H7 (cell line): ENCODE data around the gene ROR1. TPM values are rescaled to one million over a fixed set of nuclear protein-coding genes. Genes with fewer than 3 reads are reported as not detected.

Experiments used
- DNase-seq: peaks from one replicate; pipeline ENCODE4 v3.0.0; 2012
- H3K27me3 ChIP-seq: 2 replicates; pipeline ENCODE4 v1.6.0; 2011; ENCODE audit warnings: mild to moderate bottlenecking, low read length; ENCODE audit not compliant: control insufficient read depth, insufficient read depth
- H3K36me3 ChIP-seq: replicated peaks from 2 replicates; pipeline ENCODE4 v1.5.1; 2011; ENCODE audit warnings: low read length; ENCODE audit not compliant: control insufficient read depth, insufficient read depth
- H3K4me3 ChIP-seq: 2 replicates; pipeline ENCODE4 v1.5.1; 2011; ENCODE audit warnings: low read depth, mild to moderate bottlenecking, control low read depth, low read length, moderate library complexity; ENCODE audit not compliant: insufficient read depth
- total RNA-seq: library from RNA; depleted of rRNA; stranded (reverse); fragments of >200 nt; shearing (Covaris generic); gene quantifications from 2 replicates; pipeline ENCODE4 v1.2.3, GENCODE V29; 2014

ROR1 gene
- total RNA-seq, 1 experiment from 2014 or later, result 63.4 TPM

DNA sequence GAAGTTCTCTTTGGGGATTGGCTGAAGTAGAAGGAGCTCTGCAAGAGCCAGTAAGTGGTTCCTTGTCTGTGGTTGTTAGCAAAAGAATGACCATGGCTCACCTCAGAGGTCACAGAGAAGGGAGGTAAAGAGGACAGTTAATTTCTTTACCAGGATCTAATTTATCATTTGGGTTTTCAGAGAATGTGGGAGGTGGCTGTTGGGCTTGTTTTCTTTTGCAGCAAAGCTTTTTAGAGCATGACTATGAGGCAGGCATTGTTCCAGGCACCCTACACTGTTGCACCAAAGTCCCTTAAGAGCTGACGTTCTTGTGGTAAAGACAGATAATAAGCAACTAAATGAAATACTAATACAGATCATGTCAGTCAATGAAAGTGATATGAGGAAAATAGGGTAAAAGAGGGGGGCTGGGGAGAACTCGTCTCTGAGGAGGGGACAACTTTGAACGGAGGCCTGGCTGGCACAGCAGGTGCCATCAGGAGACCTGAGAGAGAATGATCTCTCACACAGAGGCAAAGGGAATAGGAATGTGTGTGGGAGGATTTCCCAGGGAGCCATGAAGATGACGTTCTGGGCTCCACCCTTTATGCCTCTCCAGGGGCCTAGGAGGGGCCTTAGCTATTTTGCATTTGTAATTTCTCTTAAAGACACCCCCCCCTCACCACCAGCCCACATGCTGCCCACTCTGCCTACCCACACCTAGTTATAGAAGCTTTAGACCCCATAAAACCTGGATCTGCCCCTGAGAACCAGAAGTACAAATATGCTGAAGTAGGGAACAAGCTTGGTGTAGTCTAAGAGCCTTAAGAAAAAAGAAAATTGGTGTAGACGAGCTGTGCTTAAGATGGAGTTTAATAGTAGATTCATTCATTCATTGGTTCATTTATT is 177.5 kb downstream of the ROR1 start:
- DNase-seq, result no peak
- no peaks in the 10 kb centered on the region for H3K36me3 ChIP-seq
- H3K4me3 ChIP-seq, result no peak overlapping the region
- no peaks in the 10 kb centered on the region for H3K27me3 ChIP-seq

DNA sequence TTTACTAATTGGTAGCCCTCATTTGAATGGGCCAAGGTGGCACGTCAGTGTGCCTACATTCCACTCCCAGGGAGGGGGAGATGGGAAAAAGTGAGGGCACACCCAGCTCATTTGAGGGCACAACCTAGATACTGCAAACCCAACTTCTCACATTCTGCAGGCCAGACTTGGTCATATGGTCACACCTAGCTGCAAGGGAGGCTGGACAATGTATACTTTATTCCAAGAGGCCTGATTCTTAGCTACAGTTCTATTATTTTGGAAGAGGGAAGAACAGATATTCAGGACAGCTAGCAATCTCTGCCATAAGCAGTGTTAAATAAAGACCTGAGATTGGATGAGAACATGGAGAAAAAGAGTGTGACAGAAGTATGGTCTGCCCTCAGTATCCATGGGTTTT is 180.4 kb downstream of the ROR1 start:
- no peaks in the 10 kb centered on the region for H3K36me3 ChIP-seq
- no peak overlapping the region for H3K4me3 ChIP-seq
- no peaks in the 10 kb centered on the region for H3K27me3 ChIP-seq
- no peak for DNase-seq

DNA sequence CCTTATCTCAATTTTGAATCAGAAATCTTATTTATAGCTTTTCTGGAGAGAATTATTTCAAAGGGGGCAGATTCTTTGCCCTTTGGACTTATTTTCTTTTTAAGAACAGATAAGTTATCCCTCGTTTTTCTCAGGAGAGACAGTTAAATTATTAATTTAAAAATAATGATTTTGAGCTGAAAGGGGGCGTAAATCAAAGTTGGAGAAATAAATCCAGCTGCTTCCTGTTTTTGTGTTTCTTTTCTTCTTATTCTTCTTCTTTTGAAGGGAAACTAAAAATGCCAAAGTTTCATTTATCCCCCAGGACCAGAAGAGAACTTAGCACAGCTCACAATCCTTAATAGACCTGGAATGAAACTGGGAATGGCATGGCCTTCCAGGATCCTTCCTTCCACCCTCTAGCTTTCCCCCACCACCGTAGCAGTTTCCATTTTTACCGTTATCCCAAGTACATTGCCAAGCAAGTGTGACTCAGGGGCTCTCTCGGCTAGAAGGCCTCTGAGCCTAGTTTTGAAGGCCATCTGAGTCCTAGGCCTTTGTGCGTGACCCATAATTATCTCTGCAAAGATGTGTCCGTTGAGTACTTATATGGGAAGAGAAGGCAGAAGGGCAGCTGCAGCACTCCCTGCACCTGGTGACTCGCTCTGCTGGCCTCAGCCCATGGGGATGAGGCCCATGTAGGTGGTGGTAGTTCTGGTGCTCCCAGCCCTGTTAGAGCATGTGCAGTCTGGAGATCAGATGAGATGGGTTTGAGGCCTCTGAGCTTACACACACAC is 181.7 kb downstream of the ROR1 start:
- no peak for DNase-seq
- no peak overlapping the region for H3K4me3 ChIP-seq
- no peaks in the 10 kb centered on the region for H3K27me3 ChIP-seq
- H3K36me3 ChIP-seq, result no peaks in the 10 kb centered on the region

DNA sequence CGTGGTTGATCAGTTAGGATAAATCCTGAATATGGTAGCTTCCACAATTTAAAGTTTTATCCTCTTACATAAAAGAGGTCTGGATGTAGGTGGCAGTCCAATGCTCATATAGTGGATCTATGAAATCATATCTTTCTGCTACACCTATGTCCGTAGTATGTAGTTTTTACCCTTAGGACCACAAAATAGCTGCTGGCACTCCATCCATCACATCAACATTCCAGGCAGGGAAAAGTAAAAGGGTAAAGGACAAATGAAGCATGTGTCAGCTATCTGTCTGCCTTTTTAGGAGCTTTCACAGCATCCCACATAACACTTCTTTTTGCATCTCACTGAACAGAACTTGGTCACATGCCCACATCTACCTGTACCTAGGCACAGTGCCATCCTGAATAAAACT is 184.7 kb downstream of the ROR1 start:
- no peaks in the 10 kb centered on the region for H3K27me3 ChIP-seq
- no peaks in the 10 kb centered on the region for H3K36me3 ChIP-seq
- no peak overlapping the region for H3K4me3 ChIP-seq
- no peak for DNase-seq

DNA sequence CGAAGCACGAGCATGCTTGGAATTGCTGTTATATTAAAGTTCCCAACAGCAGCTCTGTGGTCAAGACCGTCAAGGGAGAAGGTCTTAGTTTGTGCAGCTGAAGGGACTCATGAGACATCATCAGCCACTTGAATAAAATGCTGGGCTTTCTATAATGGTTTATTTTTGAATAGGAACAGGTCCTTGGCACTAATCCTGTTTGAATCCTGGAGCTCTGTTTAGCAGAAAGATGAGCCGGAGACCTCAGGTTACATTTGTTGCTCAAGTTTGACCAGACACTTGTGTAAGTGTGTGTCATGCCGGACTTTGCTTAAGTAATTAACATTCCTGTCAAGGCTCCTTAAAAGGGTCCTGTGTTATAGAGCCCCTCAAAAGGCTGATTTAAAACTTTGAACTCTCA is 186.5 kb downstream of the ROR1 start:
- no peak overlapping the region for H3K4me3 ChIP-seq
- H3K27me3 ChIP-seq, result no peaks in the 10 kb centered on the region
- no peak for DNase-seq
- H3K36me3 ChIP-seq, result no peaks in the 10 kb centered on the region

DNA sequence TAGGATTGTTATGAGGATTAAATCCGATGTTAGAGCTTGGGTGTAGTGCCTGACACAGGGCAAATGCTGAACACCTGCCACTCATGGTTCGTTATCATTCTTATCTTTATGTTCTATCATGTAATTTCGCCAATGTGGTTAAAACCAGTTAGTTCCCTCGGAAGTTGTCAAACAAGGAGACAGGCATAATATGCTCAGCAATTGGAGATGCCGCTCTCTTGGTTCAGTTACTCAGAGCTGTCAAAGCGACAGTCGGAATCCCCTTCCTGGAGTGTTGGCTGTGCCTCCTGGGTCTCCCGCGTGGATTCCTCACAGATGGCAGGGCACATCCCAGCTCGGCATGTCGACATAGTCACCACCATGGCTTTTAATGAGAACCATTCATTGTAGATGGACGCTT is 192.2 kb downstream of the ROR1 start:
- H3K27me3 ChIP-seq, result no peaks in the 10 kb centered on the region
- H3K36me3 ChIP-seq, result no peaks in the 10 kb centered on the region
- H3K4me3 ChIP-seq, result no peak overlapping the region
- DNase-seq, result no peak

DNA sequence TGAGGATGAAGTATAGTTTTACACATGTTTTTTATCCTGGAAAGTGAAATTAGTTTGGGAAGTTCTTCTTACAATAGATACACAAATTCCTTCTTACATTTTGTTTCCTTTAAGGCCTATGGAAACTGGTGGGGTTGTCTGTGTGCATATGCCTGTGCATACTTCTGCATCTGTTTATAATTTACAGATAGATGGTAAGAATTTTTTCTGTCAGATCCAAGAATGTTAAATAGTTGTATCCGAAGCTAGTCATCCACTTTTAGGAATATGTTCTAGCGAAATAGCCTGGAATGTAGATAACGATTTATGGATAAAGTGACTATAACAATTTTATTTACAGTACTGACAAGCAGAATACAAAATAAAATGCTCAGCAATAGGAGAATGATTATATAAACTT is 194.1 kb downstream of the ROR1 start:
- H3K27me3 ChIP-seq, result no peaks in the 10 kb centered on the region
- H3K4me3 ChIP-seq, result no peak overlapping the region
- DNase-seq, result no peak
- H3K36me3 ChIP-seq, result no peaks in the 10 kb centered on the region

DNA sequence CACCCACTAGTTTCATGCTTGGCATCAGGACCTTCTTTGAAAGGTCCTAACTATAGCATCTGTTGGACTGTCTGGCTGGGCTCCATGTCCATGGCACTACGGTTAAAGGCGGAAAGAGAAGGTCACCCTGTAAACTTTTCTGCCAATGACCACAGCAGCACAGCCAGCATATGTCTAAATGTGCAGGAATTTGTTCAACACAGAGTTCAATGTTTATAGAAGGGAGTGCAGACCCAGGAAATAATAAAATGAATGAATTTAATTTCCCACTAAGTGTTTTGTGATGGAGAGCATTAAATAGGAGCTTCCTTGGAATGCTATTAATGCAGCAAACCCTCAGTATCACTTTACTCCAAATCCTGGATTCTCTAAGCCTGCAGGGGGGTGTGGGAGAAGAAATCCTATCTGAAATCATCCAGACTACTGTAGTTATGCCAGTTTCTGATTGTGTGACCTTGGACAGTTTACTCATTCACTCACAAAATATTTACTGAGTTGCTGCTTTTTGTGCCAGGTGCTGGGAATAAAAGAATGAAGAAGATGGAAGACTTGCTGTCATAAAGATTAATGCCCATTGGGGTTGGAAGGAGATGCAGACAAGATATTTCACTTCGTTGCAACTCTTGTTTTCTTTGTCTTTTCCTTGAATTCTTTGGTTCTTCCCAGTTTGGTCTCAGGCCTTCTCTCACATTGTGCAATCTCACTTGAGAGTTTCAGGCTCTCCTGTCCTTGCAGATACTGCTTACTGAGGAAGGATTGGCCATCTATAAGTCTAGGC is 195.0 kb downstream of the ROR1 start:
- H3K36me3 ChIP-seq, result no peaks in the 10 kb centered on the region
- DNase-seq, result no peak
- H3K27me3 ChIP-seq, result no peaks in the 10 kb centered on the region
- no peak overlapping the region for H3K4me3 ChIP-seq

DNA sequence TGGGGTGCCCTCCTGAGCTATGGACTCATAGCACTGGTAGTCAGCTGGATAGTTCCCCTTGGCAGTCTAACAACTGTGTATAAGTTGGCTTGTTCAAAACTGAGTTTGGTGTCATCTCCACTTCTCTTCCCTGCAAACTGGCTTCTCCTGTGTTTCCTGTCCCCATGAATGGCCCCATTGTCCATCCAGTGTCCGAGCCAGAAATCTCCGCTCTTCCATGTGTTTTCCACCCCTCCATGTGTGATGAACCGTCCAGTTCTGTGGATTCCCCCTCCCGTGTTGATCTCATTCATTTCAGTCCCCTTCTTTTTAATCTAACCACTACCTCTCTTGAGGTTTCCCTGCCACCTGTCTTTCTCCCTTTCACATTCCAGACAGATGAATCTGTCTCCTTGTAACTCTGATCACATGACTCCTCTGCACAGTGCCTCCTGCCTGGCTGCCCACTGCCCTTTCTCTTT is 195.7 kb downstream of the ROR1 start:
- no peak for DNase-seq

DNA sequence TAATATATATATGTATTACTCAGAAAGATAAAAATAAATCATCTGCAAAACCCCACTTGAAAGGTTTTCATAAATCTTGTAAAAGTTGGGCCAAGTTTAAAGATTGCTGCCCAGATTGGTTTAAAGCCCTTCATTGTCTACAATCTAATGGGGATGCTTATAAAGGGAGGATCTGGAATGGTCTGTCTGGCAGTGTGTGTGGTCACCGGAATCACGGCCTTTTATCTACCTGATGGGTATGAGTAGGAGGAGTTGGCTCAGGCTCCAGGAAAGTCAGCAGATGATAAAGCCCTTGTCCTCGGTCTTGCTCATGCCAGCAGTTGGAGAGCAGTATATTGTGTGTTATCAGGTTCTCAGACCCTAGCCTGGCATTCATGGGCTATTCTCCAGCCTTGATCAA is 197.7 kb downstream of the ROR1 start:
- H3K36me3 ChIP-seq, result no peaks in the 10 kb centered on the region
- DNase-seq, result no peak
- H3K4me3 ChIP-seq, result no peak overlapping the region
- H3K27me3 ChIP-seq, result no peaks in the 10 kb centered on the region

More for the DNA sequence above, 195.7 kb downstream of the ROR1 start:
- Histone ChIP-seq H3K27me3 (no peaks in the 10 kb centered on the region), H3K4me3 (no peak overlapping the region), H3K36me3 (no peaks in the 10 kb centered on the region)

DNA sequence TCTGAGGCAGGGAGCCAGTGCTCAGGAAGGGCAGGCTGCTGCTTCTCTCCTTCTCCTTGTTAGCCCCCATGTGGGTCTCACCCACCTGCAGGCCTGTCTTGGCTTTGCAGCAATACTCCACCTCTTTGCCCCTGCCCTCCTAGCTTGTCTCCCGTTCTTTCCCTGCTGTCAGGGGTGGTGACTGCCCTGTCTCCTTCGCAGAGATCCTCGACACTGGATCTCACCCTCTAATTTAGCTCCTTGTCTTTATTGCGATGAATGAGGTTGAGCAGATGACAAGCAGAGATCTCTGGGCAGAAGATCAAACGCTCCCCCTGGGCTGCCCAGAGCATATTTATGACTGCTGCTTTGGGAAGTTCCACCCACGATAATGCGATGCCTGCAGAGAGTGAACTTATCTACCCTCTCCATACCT is 199.2 kb downstream of the ROR1 start:
- Histone ChIP-seq H3K27me3 (no peaks in the 10 kb centered on the region), H3K36me3 (no peaks in the 10 kb centered on the region), H3K4me3 (no peak overlapping the region)
- DNase-seq, result peak; percentile 11

DNA sequence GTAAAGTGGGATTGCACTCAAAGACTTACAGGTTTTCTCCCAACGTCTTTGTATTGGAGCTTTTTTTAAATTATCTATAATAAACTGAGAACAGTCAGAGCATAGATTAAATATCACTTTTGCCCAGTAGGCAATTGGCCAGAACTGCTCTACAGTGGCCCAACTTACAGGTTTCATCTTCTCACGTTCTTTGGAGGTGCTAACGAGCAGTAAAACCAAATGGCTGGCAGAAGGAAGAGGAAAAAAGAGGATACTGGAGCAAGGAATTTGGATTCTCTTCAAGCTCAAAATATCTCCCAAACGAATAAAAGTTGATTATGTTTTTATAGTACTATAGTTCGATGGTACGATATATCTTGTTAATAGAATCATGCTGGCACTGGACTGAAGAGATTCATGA is 201.1 kb downstream of the ROR1 start:
- Histone ChIP-seq H3K36me3 (no peaks in the 10 kb centered on the region), H3K4me3 (no peak overlapping the region), H3K27me3 (no peaks in the 10 kb centered on the region)
- no peak for DNase-seq

DNA sequence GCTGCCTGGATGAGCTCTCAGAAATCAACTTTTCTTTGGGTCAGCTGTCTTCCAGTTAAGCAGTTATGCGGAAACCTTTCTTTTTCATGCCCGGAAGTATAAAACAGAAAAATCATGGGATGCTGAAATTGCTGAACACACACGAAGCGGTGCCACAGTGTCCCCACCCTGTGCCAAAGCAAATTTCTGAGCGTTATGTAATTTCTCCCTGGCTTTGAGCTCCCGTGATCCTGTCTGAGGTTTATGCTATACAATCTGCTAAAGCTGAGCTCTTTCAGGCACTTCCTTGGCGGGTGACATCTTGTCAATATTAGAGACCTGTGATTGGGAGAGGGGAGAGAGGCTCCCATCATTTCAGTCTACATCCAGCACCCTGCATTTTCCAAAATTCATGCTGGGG is 201.7 kb downstream of the ROR1 start:
- Histone ChIP-seq H3K4me3 (no peak overlapping the region), H3K27me3 (no peaks in the 10 kb centered on the region), H3K36me3 (no peaks in the 10 kb centered on the region)
- no peak for DNase-seq

DNA sequence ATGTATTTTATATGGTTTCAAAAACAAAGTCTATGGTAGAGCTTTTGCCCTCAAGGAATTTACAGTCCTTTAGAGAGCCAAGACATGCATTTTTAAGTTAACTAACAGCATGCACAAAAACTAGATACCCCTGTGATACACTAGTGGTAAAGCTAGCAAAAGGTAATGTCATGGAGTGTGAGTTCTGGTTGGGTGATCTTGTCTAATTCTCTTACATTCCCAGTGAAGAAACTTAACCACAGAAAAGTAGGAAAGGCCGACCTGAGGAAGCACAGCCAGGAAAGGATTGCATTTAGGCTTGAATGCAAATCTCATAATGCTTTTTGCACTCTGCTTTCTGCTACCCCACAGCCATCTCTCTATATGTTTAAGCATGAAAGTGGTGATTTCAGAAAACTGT is 202.2 kb downstream of the ROR1 start:
- H3K27me3 ChIP-seq, result no peaks in the 10 kb centered on the region
- no peak overlapping the region for H3K4me3 ChIP-seq
- H3K36me3 ChIP-seq, result no peaks in the 10 kb centered on the region
- no peak for DNase-seq
